Upper lobe of right lung (tissue), 1 donor: ENCODE results near the gene DPP9. TPM values are rescaled to one million over a fixed set of nuclear protein-coding genes. Genes with fewer than 3 reads are reported as not detected.

ENCODE experiments used
- ATAC-seq: fragments of 200-7000 bp; cut with Tn5 transposase; one replicate; pipeline ENCODE4 v1.9.1; 2020; ENCODE audit warnings: mild to moderate bottlenecking, moderate library complexity
- DNase-seq: peaks from one replicate; pipeline ENCODE4 v3.0.0-alpha.2; 2020
- H3K27ac ChIP-seq: fragments of 200-600 bp; one replicate; pipeline ENCODE4 v1.8.0; 2022
- H3K27me3 ChIP-seq: fragments of 200-600 bp; one replicate; pipeline ENCODE4 v1.8.0; 2022; ENCODE audit warnings: mild to moderate bottlenecking
- H3K36me3 ChIP-seq: fragments of 200-600 bp; one replicate; pipeline ENCODE4 v1.8.0; 2022
- H3K4me1 ChIP-seq: fragments of 200-600 bp; one replicate; pipeline ENCODE4 v1.8.0; 2022
- H3K4me3 ChIP-seq: fragments of 200-600 bp; one replicate; pipeline ENCODE4 v1.8.0; 2022; ENCODE audit warnings: mild to moderate bottlenecking
- H3K9me3 ChIP-seq: fragments of 200-600 bp; one replicate; pipeline ENCODE4 v1.8.0; 2022
- CTCF ChIP-seq: fragments of 200-600 bp; IDR thresholded peaks from one replicate; pipeline ENCODE4 v1.8.0; 2022; ENCODE audit warnings: antibody characterized with exemption
- intact Hi-C: fragments of 100-400 bp; cut with DNase I; formaldehyde crosslinking; loops from one replicate; pipeline ENCODE4 v1.11.0; 2022
- long read RNA-seq: library from polyadenylated mRNA; unstranded; transcript quantifications from one replicate; pipeline ENCODE4 v2.0.0, GENCODE V29; 2021
- total RNA-seq: library from RNA; stranded (reverse); fragmentation: NEBNext Ultra II Directional; extraction: Animal tissue kit (Norgen Biotek cat#: 25700); gene quantifications from one replicate; pipeline ENCODE4 v1.2.1, GENCODE V29; 2021
- donor health status: DM: no; HTN: yes; CAD: no; lungs with severe emphysema.

Gene DPP9
- 75.8 TPM for total RNA-seq
- long read RNA-seq, full-length matches to known transcripts = 29 of 123 reads
- long read RNA-seq, partial matches to known transcripts = 45 of 123 reads
- long read RNA-seq, other reads (novel, unspliced or antisense) = 49 of 123 reads

- ATAC-seq (peak; percentile 98), DNase-seq (peak; percentile 99)
- Histone ChIP-seq H3K4me1 (peaks cover 17% of the 10 kb centered on the region), H3K27me3 (no peaks in the 10 kb centered on the region), H3K36me3 (peaks cover 30% of the 10 kb centered on the region), H3K4me3 (peak within 1 kb of the TSS; percentile 97), H3K9me3 (no peaks in the 10 kb centered on the region), H3K27ac (peak within 1 kb of the TSS; percentile 92)
- intact Hi-C loops = no loop called here
- peak; percentile 38 for TF ChIP-seq CTCF
Observed at GRCh38 chr19:4723595-4724514, at the start of gene DPP9. DPP9 (minus strand) TSS chr19:4723842; CDS start chr19:4719906, 3,936 bp downstream.

- H3K36me3 ChIP-seq = no peaks in the 10 kb centered on the region
- no peaks in the 10 kb centered on the region for H3K9me3 ChIP-seq
- intact Hi-C loops = no loop called here
- no peak for TF ChIP-seq CTCF
- no peak overlapping the region for H3K27ac ChIP-seq
- peaks cover 8% of the 10 kb centered on the region for H3K27me3 ChIP-seq
- H3K4me1 ChIP-seq = no peaks in the 10 kb centered on the region
- DNase-seq = no peak
- H3K4me3 ChIP-seq = no peak overlapping the region
- ATAC-seq = no peak
Observed at GRCh38 chr19:4773047-4773640, 49.5 kb upstream of the DPP9 start.

GRCh38 chr19:4772566-4772965, 48.9 kb upstream of the DPP9 start:
- no peak for ATAC-seq
- H3K9me3 ChIP-seq = no peaks in the 10 kb centered on the region
- intact Hi-C loops = no loop called here
- H3K27me3 ChIP-seq = peaks cover 8% of the 10 kb centered on the region
- no peaks in the 10 kb centered on the region for H3K4me1 ChIP-seq
- no peak overlapping the region for H3K4me3 ChIP-seq
- H3K27ac ChIP-seq = no peak overlapping the region
- DNase-seq = no peak
- no peak for TF ChIP-seq CTCF
- H3K36me3 ChIP-seq = no peaks in the 10 kb centered on the region

GRCh38 chr19:4768934-4769777, 45.5 kb upstream of the DPP9 start:
- no peaks in the 10 kb centered on the region for H3K27me3 ChIP-seq
- no peak overlapping the region for H3K4me3 ChIP-seq
- intact Hi-C loops = no loop called here
- no peaks in the 10 kb centered on the region for H3K4me1 ChIP-seq
- no peaks in the 10 kb centered on the region for H3K36me3 ChIP-seq
- no peak for TF ChIP-seq CTCF
- H3K9me3 ChIP-seq = no peaks in the 10 kb centered on the region
- DNase-seq (peak; percentile 79), ATAC-seq (peak; percentile 95)
- no peak overlapping the region for H3K27ac ChIP-seq

- DNase-seq (no peak), ATAC-seq (no peak)
- Histone ChIP-seq H3K4me1 (peaks cover 6% of the 10 kb centered on the region), H3K27me3 (peaks cover 25% of the 10 kb centered on the region), H3K27ac (no peak overlapping the region), H3K36me3 (no peaks in the 10 kb centered on the region), H3K9me3 (no peaks in the 10 kb centered on the region), H3K4me3 (no peak overlapping the region)
- intact Hi-C loops = no loop called here
- TF ChIP-seq CTCF = no peak
Observed at GRCh38 chr19:4764393-4764660, 40.7 kb upstream of the DPP9 start.
